HL-60 (cell line): ENCODE data around the gene MAN1A2.

Experiments used
- DNase-seq, 2 experiments: peaks; one replicate each; pipeline ENCODE4 v3.0.0-alpha.2; 2010 to 2020; ENCODE audit warnings: low read depth in 1 of 2, low spot score in 1 of 2
- H3K27ac ChIP-seq: fragments of 250-450 bp; sonication (Bioruptor Pico); replicated peaks from 2 replicates; pipeline ENCODE4 v1.5.1; 2020; ENCODE audit warnings: mild to moderate bottlenecking, moderate library complexity
- H3K27me3 ChIP-seq: fragments of 250-450 bp; sonication (Bioruptor Pico); 2 replicates; pipeline ENCODE4 v1.5.1; 2021; ENCODE audit warnings: mild to moderate bottlenecking, moderate library complexity; ENCODE audit not compliant: insufficient read depth, poor library complexity, severe bottlenecking
- H3K4me3 ChIP-seq: replicated peaks from 2 replicates; pipeline ENCODE4 v1.5.1; 2011; ENCODE audit warnings: mild to moderate bottlenecking, control low read depth, low read length; ENCODE audit not compliant: insufficient read depth
- GABPA ChIP-seq: IDR thresholded peaks from 2 replicates; pipeline ENCODE4 v1.6.1; 2012; ENCODE audit warnings: low read depth
- POLR2AphosphoS5 ChIP-seq: IDR thresholded peaks from 2 replicates; pipeline ENCODE4 v1.6.1; 2012; ENCODE audit warnings: low read depth
- REST ChIP-seq: IDR thresholded peaks from 2 replicates; pipeline ENCODE4 v1.6.1; 2012; ENCODE audit warnings: low read depth; ENCODE audit not compliant: insufficient replicate concordance
- SPI1 ChIP-seq: IDR thresholded peaks from 2 replicates; pipeline ENCODE4 v1.6.1; 2012; ENCODE audit warnings: low read depth, mild to moderate bottlenecking, borderline replicate concordance
- TF ChIP-seq, protein P1 (sequence below): IDR thresholded peaks from one replicate; pipeline ENCODE4 v1.5.1; 2011; ENCODE audit warnings: low read length, control low read depth, inconsistent platforms; ENCODE audit not compliant: insufficient read depth

Gene MAN1A2

DNA sequence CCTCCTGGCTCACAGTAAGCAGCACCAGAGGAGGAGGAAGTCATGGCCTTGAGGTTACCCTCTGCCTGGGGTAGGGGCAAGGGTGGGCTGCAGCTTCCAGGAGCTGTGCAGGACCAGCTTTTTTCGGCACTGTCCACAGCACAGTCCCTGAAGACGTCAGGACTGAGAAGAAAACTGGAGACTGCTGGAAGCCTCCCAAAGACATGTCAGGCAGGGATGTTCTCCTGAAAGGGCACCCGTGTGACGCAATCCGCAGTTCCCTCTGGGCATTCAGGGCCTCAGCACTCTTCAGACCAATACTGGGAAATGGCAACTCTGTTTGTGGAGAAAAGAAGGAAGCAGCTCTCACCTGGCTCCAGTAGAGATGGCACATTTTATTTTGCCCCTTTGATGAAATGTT is 173.8 kb downstream of the MAN1A2 start:
- no peak for TF ChIP-seq POLR2AphosphoS5
- TF ChIP-seq REST, result no peak
- TF ChIP-seq, protein P1, sequence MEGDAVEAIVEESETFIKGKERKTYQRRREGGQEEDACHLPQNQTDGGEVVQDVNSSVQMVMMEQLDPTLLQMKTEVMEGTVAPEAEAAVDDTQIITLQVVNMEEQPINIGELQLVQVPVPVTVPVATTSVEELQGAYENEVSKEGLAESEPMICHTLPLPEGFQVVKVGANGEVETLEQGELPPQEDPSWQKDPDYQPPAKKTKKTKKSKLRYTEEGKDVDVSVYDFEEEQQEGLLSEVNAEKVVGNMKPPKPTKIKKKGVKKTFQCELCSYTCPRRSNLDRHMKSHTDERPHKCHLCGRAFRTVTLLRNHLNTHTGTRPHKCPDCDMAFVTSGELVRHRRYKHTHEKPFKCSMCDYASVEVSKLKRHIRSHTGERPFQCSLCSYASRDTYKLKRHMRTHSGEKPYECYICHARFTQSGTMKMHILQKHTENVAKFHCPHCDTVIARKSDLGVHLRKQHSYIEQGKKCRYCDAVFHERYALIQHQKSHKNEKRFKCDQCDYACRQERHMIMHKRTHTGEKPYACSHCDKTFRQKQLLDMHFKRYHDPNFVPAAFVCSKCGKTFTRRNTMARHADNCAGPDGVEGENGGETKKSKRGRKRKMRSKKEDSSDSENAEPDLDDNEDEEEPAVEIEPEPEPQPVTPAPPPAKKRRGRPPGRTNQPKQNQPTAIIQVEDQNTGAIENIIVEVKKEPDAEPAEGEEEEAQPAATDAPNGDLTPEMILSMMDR, result no peak
- no peak for TF ChIP-seq SPI1
- no peak for TF ChIP-seq GABPA
- no peak for DNase-seq
- H3K27me3 ChIP-seq, result no peaks in the 10 kb centered on the region
- H3K27ac ChIP-seq, result no peak overlapping the region
- no peak overlapping the region for H3K4me3 ChIP-seq

GRCh38 chr1:117541585-117541984 is 174.3 kb downstream of the MAN1A2 start:
- Histone ChIP-seq H3K27ac (no peak overlapping the region), H3K4me3 (no peak overlapping the region), H3K27me3 (no peaks in the 10 kb centered on the region)
- DNase-seq, result no peak
- no peak for TF ChIP-seq GABPA
- TF ChIP-seq REST, result no peak
- no peak for TF ChIP-seq POLR2AphosphoS5
- no peak for TF ChIP-seq SPI1
- TF ChIP-seq, protein P1, result no peak

GRCh38 chr1:117544509-117545109 is 177.4 kb downstream of the MAN1A2 start:
- Histone ChIP-seq H3K4me3 (no peak overlapping the region), H3K27ac (no peak overlapping the region), H3K27me3 (no peaks in the 10 kb centered on the region)
- TF ChIP-seq GABPA, result no peak
- no peak for TF ChIP-seq SPI1
- no peak for TF ChIP-seq POLR2AphosphoS5
- TF ChIP-seq, protein P1, result no peak
- TF ChIP-seq REST, result no peak
- no peak for DNase-seq
